SK-N-SH (cell line): ENCODE results near the gene LMO2. TPM values are rescaled to one million over a fixed set of nuclear protein-coding genes. Genes with fewer than 3 reads are reported as not detected.

Experiments used
- CTCF ChIA-PET: fragments of 300-600, 350-600 bp; formaldehyde crosslinking; extraction: SDS; loops from one replicate; lab custom pipeline; 2021; lab: Yijun Ruan, JAX
- POLR2A ChIA-PET: fragments of 350-600 bp; sonication (Branson Sonifier 250); formaldehyde crosslinking; extraction: SDS; loops from one replicate; lab custom pipeline; 2020; ENCODE audit warnings: antibody characterized with exemption, inconsistent platforms; lab: Yijun Ruan, JAX
- DNase-seq: peaks from one replicate; pipeline ENCODE4 v3.0.0; 2012
- H2AFZ ChIP-seq: fragments of 200-600 bp; sonication (generic); 2 replicates; pipeline ENCODE4 v1.8.1; 2016; ENCODE audit warnings: antibody characterized with exemption, mild to moderate bottlenecking, low read depth
- H3F3A ChIP-seq: fragments of 200-600 bp; sonication (generic); replicated peaks from 2 replicates; pipeline ENCODE3; 2016; ENCODE audit warnings: antibody characterized with exemption, mild to moderate bottlenecking; ENCODE audit not compliant: insufficient read depth
- H3K27ac ChIP-seq, 2 experiments: fragments of 200-500 bp in 1 of 2; fragments of 200-600 bp in 1 of 2; sonication (Bioruptor generic) in 1 of 2; sonication (generic), shearing (Covaris generic) in 1 of 2; 2 replicates each; pipeline versions ENCODE4 v1.5.1 to v1.6.1; 2014 to 2016; ENCODE audit warnings: low read depth in 2 of 2, inconsistent platforms in 1 of 2, low read length in 1 of 2, mild to moderate bottlenecking in 1 of 2, mixed read lengths in 1 of 2
- H3K27me3 ChIP-seq: fragments of 200-600 bp; sonication (generic), shearing (Covaris generic); 2 replicates; pipeline ENCODE4 v1.6.1; 2016; ENCODE audit warnings: mixed run types; ENCODE audit not compliant: insufficient read depth
- H3K36me3 ChIP-seq, 2 experiments: fragments of 200-500 bp in 1 of 2; fragments of 200-600 bp in 1 of 2; sonication (Bioruptor generic) in 1 of 2; sonication (generic) in 1 of 2; replicated peaks in 1 of 2; 2 replicates each; pipeline versions ENCODE3 to v1.5.1; 2014 to 2016; ENCODE audit warnings: low read length in 1 of 2, mild to moderate bottlenecking in 1 of 2; ENCODE audit not compliant: insufficient read depth in 2 of 2, control insufficient read depth in 1 of 2
- H3K4me1 ChIP-seq, 2 experiments: fragments of 200-500 bp in 1 of 2; fragments of 200-600 bp in 1 of 2; sonication (Bioruptor generic) in 1 of 2; sonication (generic), shearing (Covaris generic) in 1 of 2; 2 replicates each; pipeline versions ENCODE4 v1.5.1 to v1.6.1; 2014 to 2016; ENCODE audit warnings: low read depth in 1 of 2, low read length in 1 of 2, mixed run types in 1 of 2; ENCODE audit not compliant: insufficient read depth in 2 of 2, control insufficient read depth in 1 of 2
- H3K4me2 ChIP-seq: fragments of 200-600 bp; sonication (generic), shearing (Covaris generic); 2 replicates; pipeline ENCODE4 v1.6.1; 2017; ENCODE audit warnings: mixed run types
- H3K4me3 ChIP-seq, 2 experiments: fragments of 200-500 bp in 1 of 2; fragments of 200-600 bp in 1 of 2; sonication (Bioruptor generic) in 1 of 2; sonication (generic), shearing (Covaris generic) in 1 of 2; 2 replicates each; pipeline versions ENCODE4 v1.5.1 to v1.8.1; 2014 to 2016; ENCODE audit warnings: low read depth in 2 of 2, inconsistent platforms in 1 of 2, low read length in 1 of 2, mild to moderate bottlenecking in 1 of 2, mixed read lengths in 1 of 2, moderate library complexity in 1 of 2
- H3K79me2 ChIP-seq: fragments of 200-600 bp; sonication (generic); 2 replicates; pipeline ENCODE4 v1.8.1; 2017; ENCODE audit warnings: mild to moderate bottlenecking; ENCODE audit not compliant: insufficient read depth
- H3K9ac ChIP-seq: fragments of 200-600 bp; sonication (generic); 2 replicates; pipeline ENCODE4 v1.6.1; 2017; ENCODE audit warnings: mixed run types
- H3K9me2 ChIP-seq: fragments of 200-600 bp; sonication (generic); 2 replicates; pipeline ENCODE4 v1.6.1; 2017; ENCODE audit warnings: mixed run types
- H3K9me3 ChIP-seq: fragments of 200-600 bp; sonication (generic); 2 replicates; pipeline ENCODE4 v1.6.1; 2017; ENCODE audit warnings: mixed run types, mild to moderate bottlenecking, moderate library complexity
- H4K20me1 ChIP-seq: fragments of 200-600 bp; sonication (generic); 2 replicates; pipeline ENCODE4 v1.6.1; 2017; ENCODE audit warnings: mild to moderate bottlenecking, mixed run types; ENCODE audit not compliant: insufficient read depth
- CTCF ChIP-seq: fragments of 200-600 bp; sonication (generic); IDR thresholded peaks from 2 replicates; pipeline ENCODE4 v1.6.1; 2017; ENCODE audit warnings: antibody characterized with exemption, mild to moderate bottlenecking, moderate library complexity
- EP300 ChIP-seq, 2 experiments: IDR thresholded peaks; 2 replicates each; pipeline versions ENCODE4 v1.4.0 to v1.6.1; 2012; ENCODE audit warnings: borderline replicate concordance in 1 of 2, low read depth in 1 of 2, low read length in 1 of 2
- FOXJ3 ChIP-seq: sonication (generic); formaldehyde crosslinking; IDR thresholded peaks from 2 replicates; pipeline ENCODE4 v1.5.1; 2020; ENCODE audit warnings: mild to moderate bottlenecking, missing genetic modification reagents
- GABPA ChIP-seq: IDR thresholded peaks from 2 replicates; pipeline ENCODE4 v1.4.0; 2012; ENCODE audit warnings: low read depth, mild to moderate bottlenecking
- JUND ChIP-seq: IDR thresholded peaks from 2 replicates; pipeline ENCODE4 v1.4.0; 2012
- NFIC ChIP-seq: IDR thresholded peaks from 2 replicates; pipeline ENCODE4 v1.4.0; 2012; ENCODE audit warnings: borderline replicate concordance
- PBX3 ChIP-seq: IDR thresholded peaks from 2 replicates; pipeline ENCODE4; 2012
- POLR2AphosphoS5 ChIP-seq: IDR thresholded peaks from 2 replicates; pipeline ENCODE4 v1.6.1; 2012; ENCODE audit warnings: low read depth, low read length
- RAD21 ChIP-seq: IDR thresholded peaks from 2 replicates; pipeline ENCODE4 v1.6.1; 2012; ENCODE audit warnings: mild to moderate bottlenecking, low read length
- REST ChIP-seq: IDR thresholded peaks from 2 replicates; pipeline ENCODE4 v1.6.1; 2012; ENCODE audit warnings: mild to moderate bottlenecking, low read depth, low read length, moderate library complexity
- SIN3A ChIP-seq: IDR thresholded peaks from 2 replicates; pipeline ENCODE4 v1.6.1; 2012; ENCODE audit warnings: low read depth, mild to moderate bottlenecking, low read length, moderate library complexity, borderline replicate concordance
- SMC3 ChIP-seq: IDR thresholded peaks from 2 replicates; pipeline ENCODE4 v1.6.1; 2012; ENCODE audit warnings: low read depth, low read length, improper control_type of control experiment
- TEAD4 ChIP-seq: IDR thresholded peaks from 2 replicates; pipeline ENCODE4 v1.4.0; 2012; ENCODE audit warnings: mild to moderate bottlenecking, borderline replicate concordance; ENCODE audit not compliant: insufficient read depth
- ZBTB33 ChIP-seq: IDR thresholded peaks from 2 replicates; pipeline ENCODE4 v1.4.0; 2012; ENCODE audit warnings: low read depth, borderline replicate concordance
- WGBS: methylation state at CpG from one replicate; pipeline ENCODE4 v1.1.6; 2017; ENCODE audit warnings: low lambda C conversion rate; 5-methylcytosine and 5-hydroxymethylcytosine counted together
- polyA plus RNA-seq, 3 experiments: library from polyadenylated mRNA; depleted of rRNA; stranded (reverse); fragments of >200 nt; gene quantifications; 2 replicates each; pipeline ENCODE4 v1.2.3, GENCODE V29; 2012
- TF ChIP-seq, protein P1 (sequence below): IDR thresholded peaks from 2 replicates; pipeline ENCODE4 v1.4.0; 2012; ENCODE audit warnings: low read depth

Gene LMO2
- polyA plus RNA-seq, 1 of the 3 experiments (the other 2 are of a cell fraction), result 0.05 TPM

GRCh38 chr11:33884601-33885000 is 7.3 kb downstream of the LMO2 start:
- H3K9ac ChIP-seq, result no peak overlapping the region
- H3F3A ChIP-seq, result no peaks in the 10 kb centered on the region
- H3K4me1 ChIP-seq, result no peaks in the 10 kb centered on the region
- no peak for DNase-seq
- H3K4me2 ChIP-seq, result no peak overlapping the region
- H3K4me3 ChIP-seq, result no peak overlapping the region
- POLR2A ChIA-PET, result no interaction called here
- no peak overlapping the region for H2AFZ ChIP-seq
- no peaks in the 10 kb centered on the region for H4K20me1 ChIP-seq
- no peaks in the 10 kb centered on the region for H3K9me2 ChIP-seq
- CTCF ChIA-PET, result interaction anchor here (1.4 kb wide), 1 partner anchor 103 kb away, joined by 3 read pairs; no protein-coding TSS in a partner anchor
- H3K36me3 ChIP-seq, result no peaks in the 10 kb centered on the region
- H3K9me3 ChIP-seq, result no peaks in the 10 kb centered on the region
- H3K27ac ChIP-seq, result no peak overlapping the region
- peaks cover 14% of the 10 kb centered on the region; the same call in 1 of the 2 replicates for H3K27me3 ChIP-seq
- no peak for TF ChIP-seq REST
- WGBS, result 7% methylated on average over 3 of the region's 3 CpGs
- H3K79me2 ChIP-seq, result no peaks in the 10 kb centered on the region

- 45% methylated on average over 5 of the region's 5 CpGs for WGBS
- ChIA-PET CTCF (interaction anchor here (1.1 to 1.4 kb wide), 2 partner anchors 54 to 104 kb away, joined by 3 to 4 read pairs; no protein-coding TSS in a partner anchor), POLR2A (no interaction called here)
- no peaks in the 10 kb centered on the region for H4K20me1 ChIP-seq
- peaks cover 14% of the 10 kb centered on the region; the same call in 1 of the 2 replicates for H3K27me3 ChIP-seq
- no peaks in the 10 kb centered on the region for H3K9me2 ChIP-seq
- H3K36me3 ChIP-seq, result no peaks in the 10 kb centered on the region
- no peak overlapping the region for H3K4me3 ChIP-seq
- H3F3A ChIP-seq, result no peaks in the 10 kb centered on the region
- H2AFZ ChIP-seq, result no peak overlapping the region
- no peaks in the 10 kb centered on the region for H3K79me2 ChIP-seq
- no peak overlapping the region for H3K27ac ChIP-seq
- H3K9me3 ChIP-seq, result no peaks in the 10 kb centered on the region
- DNase-seq, result no peak
- H3K4me2 ChIP-seq, result no peak overlapping the region
- H3K4me1 ChIP-seq, result no peaks in the 10 kb centered on the region
- H3K9ac ChIP-seq, result no peak overlapping the region
- TF ChIP-seq SIN3A (no peak), FOXJ3 (CRISPR knock-in tag) (no peak), SMC3 (no peak), GABPA (no peak), EP300 (IDR thresholded peaks at IDR 0.05; ENCODE audit: borderline replicate concordance in 1 of 2, low read depth in 1 of 2, low read length in 1 of 2) (no peak), POLR2AphosphoS5 (no peak), JUND (no peak), ZBTB33 (no peak), RAD21 (no peak), CTCF (no peak), PBX3 (no peak), TEAD4 (no peak), NFIC (no peak)
- TF ChIP-seq, protein P1, sequence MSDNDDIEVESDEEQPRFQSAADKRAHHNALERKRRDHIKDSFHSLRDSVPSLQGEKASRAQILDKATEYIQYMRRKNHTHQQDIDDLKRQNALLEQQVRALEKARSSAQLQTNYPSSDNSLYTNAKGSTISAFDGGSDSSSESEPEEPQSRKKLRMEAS, result no peak
Observed at GRCh38 chr11:33884035-33884434, 7.8 kb downstream of the LMO2 start.
